Fibroblast of mammary gland (primary cell): ENCODE data around the gene FCSK.

ENCODE experiments used
- DNase-seq: peaks from one replicate; pipeline ENCODE4 v3.0.0-alpha.2; 2010; ENCODE audit warnings: low read depth
- H3K4me3 ChIP-seq: 2 replicates; pipeline ENCODE4 v1.5.1; 2011; ENCODE audit warnings: low read depth, mild to moderate bottlenecking, low read length, moderate library complexity; ENCODE audit not compliant: control insufficient read depth
- CTCF ChIP-seq: conservative IDR thresholded peaks from 2 replicates; pipeline ENCODE4 v1.5.1; 2011; ENCODE audit warnings: low read depth, low read length, inconsistent platforms; ENCODE audit not compliant: control insufficient read depth, insufficient read depth

FCSK gene

GRCh38 chr16:70465999-70466804 is 11.8 kb downstream of the FCSK start:
- no peak for DNase-seq
- no peak for TF ChIP-seq CTCF
- no peak overlapping the region for H3K4me3 ChIP-seq

- H3K4me3 ChIP-seq, result no peak overlapping the region
- no peak for DNase-seq
- TF ChIP-seq CTCF, result no peak
Measured at GRCh38 chr16:70466805-70467076, 12.3 kb downstream of the FCSK start.

- DNase-seq, result no peak
- no peak for TF ChIP-seq CTCF
- no peak overlapping the region for H3K4me3 ChIP-seq
Measured at GRCh38 chr16:70467113-70467512, 12.7 kb downstream of the FCSK start.

- no peak overlapping the region for H3K4me3 ChIP-seq
- DNase-seq, result no peak
- TF ChIP-seq CTCF, result no peak
Measured at GRCh38 chr16:70467608-70468007, 13.2 kb downstream of the FCSK start.

- no peak overlapping the region for H3K4me3 ChIP-seq
- no peak for DNase-seq
- no peak for TF ChIP-seq CTCF
Measured at GRCh38 chr16:70468776-70469525, 14.6 kb downstream of the FCSK start.

- H3K4me3 ChIP-seq, result no peak overlapping the region
- no peak for DNase-seq
- TF ChIP-seq CTCF, result no peak
Measured at GRCh38 chr16:70470141-70470926, 15.9 kb downstream of the FCSK start.
